ENCODE data around the gene EPS8L2. TPM values are rescaled to one million over a fixed set of nuclear protein-coding genes. Genes with fewer than 3 reads are reported as not detected.

The EPS8L2 gene
- total RNA-seq, 1 donor from 2014 or later, result 16.8 TPM

DNA sequence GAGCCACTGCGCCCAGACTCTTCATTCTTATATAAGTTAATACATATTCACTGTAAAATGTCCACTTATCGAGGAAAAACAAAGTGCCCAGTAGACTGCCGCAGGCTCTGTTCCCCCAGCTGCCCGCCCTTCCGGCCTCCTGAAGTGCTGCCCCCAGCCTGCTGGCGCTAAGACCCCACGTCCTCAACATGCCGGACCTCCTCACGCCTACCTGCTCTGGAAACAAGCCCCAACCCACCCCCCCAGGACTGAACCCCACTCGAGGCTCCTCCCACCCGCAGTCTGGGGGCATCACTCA is 70.2 kb downstream of the EPS8L2 start:
- no peaks in the 10 kb centered on the region for H3K9me3 Mint-ChIP-seq
- H3K36me3 Mint-ChIP-seq (ENCODE audit: low read depth), result no peaks in the 10 kb centered on the region
- H3K4me3 Mint-ChIP-seq, result peak overlapping the region; percentile 79
- no peak for DNase-seq (ENCODE audit: low spot score)
- no peaks in the 10 kb centered on the region for H3K27me3 Mint-ChIP-seq (ENCODE audit: insufficient read depth)
- H3K4me1 Mint-ChIP-seq (ENCODE audit: low read depth), result peaks cover 14% of the 10 kb centered on the region
- peak overlapping the region; percentile 53 for H3K27ac Mint-ChIP-seq
- intact Hi-C loops (cut with micrococcal nuclease), result no loop called here

DNA sequence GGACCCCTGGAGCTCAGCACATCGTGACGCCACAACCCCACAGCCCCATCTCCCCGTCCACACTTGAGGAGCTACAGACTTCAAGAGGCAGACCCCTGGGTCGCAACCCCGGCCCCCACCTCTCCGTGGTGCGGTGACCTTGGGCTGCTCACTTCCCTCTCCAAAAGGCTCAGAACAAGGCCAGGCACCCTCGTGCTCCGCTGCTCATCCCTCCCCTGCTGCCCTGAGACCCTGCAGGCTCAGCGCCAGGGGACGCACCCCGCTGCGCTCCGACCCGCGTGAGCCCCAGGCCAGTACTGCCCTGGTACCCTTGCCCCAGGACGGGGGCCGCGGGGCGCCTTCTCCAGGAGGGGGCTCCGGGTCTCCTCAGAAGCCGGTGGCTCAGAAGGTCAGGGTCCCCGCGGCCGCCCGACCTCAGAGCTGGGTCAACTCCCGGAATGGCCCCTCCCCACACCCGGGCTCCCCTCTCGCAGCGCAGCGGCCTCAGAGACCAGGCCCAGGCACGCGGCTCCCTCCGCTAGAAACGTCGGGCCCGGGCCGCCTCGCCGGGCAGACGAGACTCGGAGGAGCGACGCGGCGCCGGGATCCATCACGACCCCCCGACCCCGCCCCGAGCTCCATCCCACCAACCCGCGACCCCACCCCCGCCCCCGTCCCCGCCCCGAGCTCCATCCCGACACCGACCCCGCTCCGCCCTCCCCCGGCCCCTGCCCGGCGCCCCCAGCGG is 70.7 kb downstream of the EPS8L2 start:
- Mint-ChIP-seq H3K4me1 (ENCODE audit: low read depth) (peaks cover 14% of the 10 kb centered on the region), H3K27me3 (ENCODE audit: insufficient read depth) (no peaks in the 10 kb centered on the region), H3K36me3 (ENCODE audit: low read depth) (no peaks in the 10 kb centered on the region), H3K4me3 (peak overlapping the region; percentile 79), H3K27ac (peak overlapping the region; percentile 53), H3K9me3 (no peaks in the 10 kb centered on the region)
- no peak for DNase-seq (ENCODE audit: low spot score)
- intact Hi-C loops (cut with micrococcal nuclease), result loop anchor here (1.0 kb wide), 2 partner anchors 20 to 28 kb away; no protein-coding TSS in a partner anchor

Other genes starting within 250 kb of the EPS8L2 start
- 123 and 126 TPM in 2 replicates for gene RNH1, start 199.0 kb upstream of the EPS8L2 start, total RNA-seq
- gene HRAS, start 170.7 kb upstream of the EPS8L2 start, total RNA-seq, result 76.6 and 88.7 TPM in 2 replicates
- 1.8 and 2.2 TPM in 2 replicates for gene LRRC56, start 168.7 kb upstream of the EPS8L2 start, total RNA-seq
- 0.47 and 0.64 TPM in 2 replicates for gene LMNTD2, start 145.5 kb upstream of the EPS8L2 start, total RNA-seq
- gene RASSF7, start 145.3 kb upstream of the EPS8L2 start, total RNA-seq, result 15.9 and 19.8 TPM in 2 replicates
- 58.6 and 59.8 TPM in 2 replicates for gene PHRF1, start 129.8 kb upstream of the EPS8L2 start, total RNA-seq
- gene IRF7, start 90.3 kb upstream of the EPS8L2 start, total RNA-seq, result 56.6 and 63.1 TPM in 2 replicates
- not detected in 2 replicates for gene CDHR5, start 81.3 kb upstream of the EPS8L2 start, total RNA-seq
- not detected in 2 replicates for gene SCT, start 79.0 kb upstream of the EPS8L2 start, total RNA-seq
- gene DRD4, start 69.0 kb upstream of the EPS8L2 start, total RNA-seq, result 0.34 and 0.47 TPM in 2 replicates
- 72.2 and 72.7 TPM in 2 replicates for gene DEAF1, start 11.0 kb upstream of the EPS8L2 start, total RNA-seq
- 14.2 and 14.7 TPM in 2 replicates for gene TMEM80, start 10.4 kb upstream of the EPS8L2 start, total RNA-seq
- gene TALDO1, start 41.2 kb downstream of the EPS8L2 start, total RNA-seq, result 269 and 283 TPM in 2 replicates
- 70.4 and 81.7 TPM in 2 replicates for gene GATD1, start 71.3 kb downstream of the EPS8L2 start, total RNA-seq
- 7.1 and 7.2 TPM in 2 replicates for gene CEND1, start 83.9 kb downstream of the EPS8L2 start, total RNA-seq
- 87.6 and 92.0 TPM in 2 replicates for gene SLC25A22, start 92.0 kb downstream of the EPS8L2 start, total RNA-seq
- 25.2 and 27.9 TPM in 2 replicates for gene PIDD1, start 99.0 kb downstream of the EPS8L2 start, total RNA-seq
- 2,072 and 2,148 TPM in 2 replicates for gene RPLP2, start 103.7 kb downstream of the EPS8L2 start, total RNA-seq
- gene PNPLA2, start 112.7 kb downstream of the EPS8L2 start, total RNA-seq, result 63.3 and 64.0 TPM in 2 replicates
- gene CRACR2B, start 121.7 kb downstream of the EPS8L2 start, total RNA-seq, result 1.1 and 1.3 TPM in 2 replicates
- 80.6 and 82.3 TPM in 2 replicates for gene CD151, start 126.7 kb downstream of the EPS8L2 start, total RNA-seq
- 114 and 126 TPM in 2 replicates for gene POLR2L, start 136.3 kb downstream of the EPS8L2 start, total RNA-seq
- 12.8 and 13.9 TPM in 2 replicates for gene TSPAN4, start 136.6 kb downstream of the EPS8L2 start, total RNA-seq
- gene CHID1, start 204.6 kb downstream of the EPS8L2 start, total RNA-seq, result 108 and 110 TPM in 2 replicates
- gene AP2A2, start 219.6 kb downstream of the EPS8L2 start, total RNA-seq, result 49.7 and 60.4 TPM in 2 replicates

All from activated T-helper 1 cell treated with anti-CD3 and anti-CD28 coated beads, Interleukin-12 subunit alpha, Interleukin-12 subunit beta, Interleukin-2, Interleukin-4 antibody, amounts not matched to agents 30 ng/mL and 10 ng/mL and 1 ng/mL, durations not matched to agents 14 hours and 24 hours and 36 hours (primary cell).